Nephron (organoid): ENCODE data around the gene ANKRD44.

Source experiments
- H3K27ac Mint-ChIP-seq, 3 experiments: 2 replicates each; pipeline ENCODE4 v1.8.0; 2020; ENCODE audit warnings: mixed read lengths in 3 of 3, mild to moderate bottlenecking in 2 of 3, moderate library complexity in 1 of 3
- H3K27me3 Mint-ChIP-seq: 2 replicates; pipeline ENCODE4 v1.8.0; 2021; ENCODE audit warnings: low read depth, mild to moderate bottlenecking, moderate library complexity, mixed read lengths
- H3K36me3 Mint-ChIP-seq: 2 replicates; pipeline ENCODE4 v1.8.0; 2020; ENCODE audit warnings: low read depth, mixed read lengths
- H3K4me1 Mint-ChIP-seq: 2 replicates; pipeline ENCODE4 v1.8.0; 2020; ENCODE audit warnings: mixed read lengths
- H3K4me3 Mint-ChIP-seq, 3 experiments: 2 replicates each; pipeline ENCODE4 v1.8.0; 2020; ENCODE audit warnings: mild to moderate bottlenecking in 3 of 3, mixed read lengths in 3 of 3, moderate library complexity in 2 of 3
- H3K9me3 Mint-ChIP-seq: 2 replicates; pipeline ENCODE4 v1.8.0; 2020; ENCODE audit warnings: mixed read lengths
- TF ChIP-seq, protein P1 (sequence below), 3 experiments: fragments of 200-600 bp; sonication (generic); IDR thresholded peaks; one replicate each; pipeline ENCODE4 v1.5.0; 2021; ENCODE audit warnings: antibody characterized with exemption in 3 of 3; ENCODE audit not compliant: unreplicated experiment in 3 of 3

The ANKRD44 gene

GRCh38 chr2:197238043-197238365 lies 72.6 kb downstream of the ANKRD44 start:
- TF ChIP-seq, protein P1, sequence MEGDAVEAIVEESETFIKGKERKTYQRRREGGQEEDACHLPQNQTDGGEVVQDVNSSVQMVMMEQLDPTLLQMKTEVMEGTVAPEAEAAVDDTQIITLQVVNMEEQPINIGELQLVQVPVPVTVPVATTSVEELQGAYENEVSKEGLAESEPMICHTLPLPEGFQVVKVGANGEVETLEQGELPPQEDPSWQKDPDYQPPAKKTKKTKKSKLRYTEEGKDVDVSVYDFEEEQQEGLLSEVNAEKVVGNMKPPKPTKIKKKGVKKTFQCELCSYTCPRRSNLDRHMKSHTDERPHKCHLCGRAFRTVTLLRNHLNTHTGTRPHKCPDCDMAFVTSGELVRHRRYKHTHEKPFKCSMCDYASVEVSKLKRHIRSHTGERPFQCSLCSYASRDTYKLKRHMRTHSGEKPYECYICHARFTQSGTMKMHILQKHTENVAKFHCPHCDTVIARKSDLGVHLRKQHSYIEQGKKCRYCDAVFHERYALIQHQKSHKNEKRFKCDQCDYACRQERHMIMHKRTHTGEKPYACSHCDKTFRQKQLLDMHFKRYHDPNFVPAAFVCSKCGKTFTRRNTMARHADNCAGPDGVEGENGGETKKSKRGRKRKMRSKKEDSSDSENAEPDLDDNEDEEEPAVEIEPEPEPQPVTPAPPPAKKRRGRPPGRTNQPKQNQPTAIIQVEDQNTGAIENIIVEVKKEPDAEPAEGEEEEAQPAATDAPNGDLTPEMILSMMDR (IDR thresholded peaks at IDR 0.05; ENCODE audit: unreplicated experiment in 3 of 3): no peak
- peaks cover 56% of the 10 kb centered on the region for H3K4me1 Mint-ChIP-seq
- no peaks in the 10 kb centered on the region for H3K27me3 Mint-ChIP-seq
- H3K4me3 Mint-ChIP-seq: no peak overlapping the region
- no peaks in the 10 kb centered on the region for H3K36me3 Mint-ChIP-seq
- H3K27ac Mint-ChIP-seq: peak overlapping the region in 1 of 3 experiments; percentile 26
- H3K9me3 Mint-ChIP-seq: no peaks in the 10 kb centered on the region

GRCh38 chr2:197237291-197238042 lies 73.1 kb downstream of the ANKRD44 start:
- Mint-ChIP-seq H3K27me3 (no peaks in the 10 kb centered on the region), H3K4me1 (peaks cover 57% of the 10 kb centered on the region), H3K4me3 (no peak overlapping the region), H3K36me3 (no peaks in the 10 kb centered on the region), H3K9me3 (no peaks in the 10 kb centered on the region), H3K27ac (peak overlapping the region in 1 of 3 experiments; percentile 18)
- TF ChIP-seq, protein P1 (IDR thresholded peaks at IDR 0.05; ENCODE audit: unreplicated experiment in 3 of 3): no peak

GRCh38 chr2:197236816-197237215 lies 73.8 kb downstream of the ANKRD44 start:
- no peak overlapping the region for H3K4me3 Mint-ChIP-seq
- H3K27ac Mint-ChIP-seq: no peak overlapping the region
- no peaks in the 10 kb centered on the region for H3K36me3 Mint-ChIP-seq

GRCh38 chr2:197236159-197236558 lies 74.4 kb downstream of the ANKRD44 start:
- Mint-ChIP-seq H3K4me3 (no peak overlapping the region), H3K36me3 (no peaks in the 10 kb centered on the region), H3K27me3 (no peaks in the 10 kb centered on the region), H3K27ac (no peak overlapping the region), H3K9me3 (no peaks in the 10 kb centered on the region), H3K4me1 (peaks cover 56% of the 10 kb centered on the region)
- TF ChIP-seq, protein P1 (IDR thresholded peaks at IDR 0.05; ENCODE audit: unreplicated experiment in 3 of 3): no peak

More at GRCh38 chr2:197236816-197237215, 73.8 kb downstream of the ANKRD44 start:
- Mint-ChIP-seq H3K4me1 (peaks cover 57% of the 10 kb centered on the region), H3K9me3 (no peaks in the 10 kb centered on the region), H3K27me3 (no peaks in the 10 kb centered on the region)
- TF ChIP-seq, protein P1 (IDR thresholded peaks at IDR 0.05; ENCODE audit: unreplicated experiment in 3 of 3): no peak

DNA sequence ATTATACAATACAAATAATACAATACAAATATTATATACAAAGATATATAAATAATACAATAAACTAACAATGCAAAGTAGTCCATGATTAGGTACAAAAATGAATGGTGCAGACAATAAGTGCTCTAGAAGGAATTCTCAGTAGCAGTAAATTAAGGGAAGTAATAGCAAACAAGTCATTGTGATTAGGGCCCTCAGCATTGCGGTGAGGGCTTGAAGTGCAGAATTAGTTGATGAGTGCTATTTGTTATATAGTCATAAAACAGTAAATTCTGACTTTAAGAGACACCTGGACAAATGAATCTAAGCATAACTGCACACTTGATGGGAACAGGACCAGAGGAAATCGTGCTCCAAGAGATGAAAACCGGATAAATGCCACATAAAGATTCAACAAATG lies 74.9 kb downstream of the ANKRD44 start:
- H3K9me3 Mint-ChIP-seq: no peaks in the 10 kb centered on the region

More for the DNA sequence above, 74.9 kb downstream of the ANKRD44 start:
- Mint-ChIP-seq H3K36me3 (no peaks in the 10 kb centered on the region), H3K27ac (no peak overlapping the region), H3K4me1 (peaks cover 52% of the 10 kb centered on the region), H3K27me3 (no peaks in the 10 kb centered on the region), H3K4me3 (no peak overlapping the region)
- TF ChIP-seq, protein P1 (IDR thresholded peaks at IDR 0.05; ENCODE audit: unreplicated experiment in 3 of 3): no peak
